GM12878 (cell line): ENCODE results near the gene MMEL1. TPM values are rescaled to one million over a fixed set of nuclear protein-coding genes. Genes with fewer than 3 reads are reported as not detected.

ENCODE experiments used
- ATAC-seq: fragments of 200-7000 bp; cut with Tn5 transposase; 3 replicates; pipeline ENCODE4 v1.9.1; 2020; ENCODE audit warnings: mild to moderate bottlenecking, moderate library complexity
- BruUV-seq: library from RNA; stranded (reverse); fragments of 400-500 nt; replicated peaks from 2 replicates; lab custom pipeline; 2021; lab: Mats Ljungman, UMichigan
- CTCF ChIA-PET: fragments of 300-600 bp; sonication (Branson Sonifier 250); formaldehyde crosslinking; extraction: SDS; loops from one replicate; lab custom pipeline; 2021; ENCODE audit warnings: inconsistent platforms; lab: Yijun Ruan, JAX
- POLR2A ChIA-PET: fragments of 350-600 bp; formaldehyde crosslinking; extraction: SDS; loops from one replicate; lab custom pipeline; 2021; ENCODE audit warnings: inconsistent platforms; lab: Charles Lee
- RAD21 ChIA-PET: fragments of 300-600 bp; sonication (Branson Sonifier 250); formaldehyde crosslinking; loops from one replicate; lab custom pipeline; 2023; ENCODE audit warnings: antibody characterized with exemption; ENCODE audit not compliant: unreplicated experiment; lab: Charles Lee
- SMC1A ChIA-PET: fragments of 300-600 bp; sonication (Branson Sonifier 250); formaldehyde crosslinking; loops from one replicate; lab custom pipeline; 2023; ENCODE audit not compliant: unreplicated experiment, uncharacterized antibody; lab: Charles Lee
- DNase-seq: peaks from one replicate; pipeline ENCODE4 v3.0.0-alpha.2; 2011; ENCODE audit warnings: low read depth, low spot score
- FAIRE-seq: peaks from 3 replicates; lab custom pipeline; 2011; peaks lifted over from hg19 to GRCh38; lab: Jason Lieb, UNC
- H2AFZ ChIP-seq: 2 replicates; pipeline ENCODE4 v1.6.0; 2011; ENCODE audit warnings: low read depth, low read length, control low read depth; ENCODE audit not compliant: control insufficient read depth
- H3K27ac ChIP-seq: 2 replicates; pipeline ENCODE4 v1.5.1; 2011; ENCODE audit warnings: control low read depth; ENCODE audit not compliant: control insufficient read depth, insufficient read depth
- H3K27me3 ChIP-seq, 2 experiments: replicated peaks in 1 of 2; 2 replicates each; pipeline versions ENCODE4 v1.6.0 to v1.6.1; 2011; ENCODE audit warnings: low read length in 1 of 2; ENCODE audit not compliant: control insufficient read depth in 2 of 2, insufficient read depth in 2 of 2
- H3K36me3 ChIP-seq, 2 experiments: 2 replicates each; pipeline ENCODE4 v1.5.1; 2011; ENCODE audit warnings: low read length in 1 of 2; ENCODE audit not compliant: control insufficient read depth in 2 of 2, insufficient read depth in 2 of 2
- H3K4me1 ChIP-seq: 2 replicates; pipeline ENCODE4 v1.6.1; 2011; ENCODE audit warnings: mild to moderate bottlenecking, low read length, moderate library complexity, mixed read lengths; ENCODE audit not compliant: control insufficient read depth, insufficient read depth
- H3K4me2 ChIP-seq: 2 replicates; pipeline ENCODE4 v1.6.0; 2011; ENCODE audit warnings: control low read depth; ENCODE audit not compliant: control insufficient read depth, insufficient read depth
- H3K4me3 ChIP-seq: fragments of 200-600 bp; sonication (generic); 2 replicates; pipeline ENCODE4 v1.5.1; 2016
- H3K79me2 ChIP-seq: 2 replicates; pipeline ENCODE4 v1.6.0; 2011; ENCODE audit warnings: low read length; ENCODE audit not compliant: control insufficient read depth, insufficient read depth
- H3K9ac ChIP-seq: 2 replicates; pipeline ENCODE4 v1.8.0; 2011; ENCODE audit warnings: low read length, control low read depth, mixed read lengths; ENCODE audit not compliant: control insufficient read depth, insufficient read depth
- H3K9me3 ChIP-seq: replicated peaks from 3 replicates; pipeline ENCODE4 v1.5.1; 2011; ENCODE audit warnings: mild to moderate bottlenecking, low read length; ENCODE audit not compliant: control insufficient read depth, insufficient read depth
- H4K20me1 ChIP-seq: 2 replicates; pipeline ENCODE4 v1.6.0; 2011; ENCODE audit not compliant: control insufficient read depth, insufficient read depth
- BHLHE40 ChIP-seq, 2 experiments: fragments of 450-650 bp in 1 of 2; IDR thresholded peaks; 2 replicates each; pipeline ENCODE4 v1.6.1; 2011 to 2017; ENCODE audit warnings: low read depth in 2 of 2, borderline replicate concordance in 1 of 2, improper control_type of control experiment in 1 of 2, low read length in 1 of 2, mild to moderate bottlenecking in 1 of 2
- HDGF ChIP-seq: fragments of 450-650 bp; IDR thresholded peaks from 2 replicates; pipeline ENCODE4 v1.6.1; 2016; ENCODE audit warnings: antibody characterized with exemption
- MEF2B ChIP-seq: fragments of 450-650 bp; IDR thresholded peaks from 2 replicates; pipeline ENCODE4 v1.6.1; 2018; ENCODE audit warnings: mild to moderate bottlenecking, moderate library complexity; ENCODE audit not compliant: partially characterized antibody, poor library complexity, severe bottlenecking
- MTA2 ChIP-seq: fragments of 450-650 bp; IDR thresholded peaks from 2 replicates; pipeline ENCODE4 v1.6.1; 2016; ENCODE audit warnings: low read depth, mild to moderate bottlenecking, moderate library complexity
- PAX8 ChIP-seq: fragments of 450-650 bp; IDR thresholded peaks from 2 replicates; pipeline ENCODE4 v1.6.1; 2017; ENCODE audit warnings: mild to moderate bottlenecking, moderate library complexity
- PKNOX1 ChIP-seq: fragments of 450-650 bp; IDR thresholded peaks from 2 replicates; pipeline ENCODE4 v1.6.1; 2016; ENCODE audit warnings: mild to moderate bottlenecking
- RB1 ChIP-seq: fragments of 450-650 bp; formaldehyde crosslinking; IDR thresholded peaks from 2 replicates; pipeline ENCODE4 v1.6.1; 2017; ENCODE audit warnings: mild to moderate bottlenecking, borderline replicate concordance
- RELA ChIP-seq: fragments of 450-650 bp; IDR thresholded peaks from 2 replicates; pipeline ENCODE4 v1.8.0; 2014; ENCODE audit warnings: borderline replicate concordance; ENCODE audit not compliant: partially characterized antibody
- SMAD5 ChIP-seq: IDR thresholded peaks from 2 replicates; pipeline ENCODE4 v1.6.1; 2016; ENCODE audit warnings: antibody characterized with exemption, low read depth
- SMARCA5 ChIP-seq: fragments of 450-650 bp; IDR thresholded peaks from 2 replicates; pipeline ENCODE4 v1.6.1; 2017; ENCODE audit warnings: mild to moderate bottlenecking
- SREBF2 ChIP-seq: IDR thresholded peaks from 2 replicates; pipeline ENCODE4 v1.6.1; 2012; ENCODE audit warnings: mild to moderate bottlenecking, low read length
- ZNF687 ChIP-seq: fragments of 450-650 bp; IDR thresholded peaks from 2 replicates; pipeline ENCODE4 v1.6.1; 2017; ENCODE audit warnings: mild to moderate bottlenecking, moderate library complexity
- ZZZ3 ChIP-seq: IDR thresholded peaks from 2 replicates; pipeline ENCODE4 v1.6.1; 2011; ENCODE audit warnings: low read depth; ENCODE audit not compliant: control insufficient read depth, insufficient read length
- WGBS: methylation state at CpG from one replicate; pipeline ENCODE4 v1.1.6; 2016; ENCODE audit warnings: low lambda C conversion rate; ENCODE audit not compliant: insufficient replicate concordance, insufficient coverage; ENCODE audit errors: missing lambda C conversion rate; 5-methylcytosine and 5-hydroxymethylcytosine counted together
- in situ Hi-C: fragments of 300-500 bp; cut with MboI; formaldehyde crosslinking; loops from 9 replicates; pipeline ENCODE4 v1.14.3; 2018; ENCODE audit warnings: mixed read lengths
- intact Hi-C: fragments of 100-400 bp; cut with micrococcal nuclease; formaldehyde crosslinking; loops from one replicate; pipeline ENCODE4 v1.14.2; 2022; ENCODE audit not compliant: unreplicated experiment
- polyA plus RNA-seq, 11 experiments: library from polyadenylated mRNA; depleted of rRNA in 4 of 11; unstranded in 6 of 11; stranded (reverse) in 5 of 11; fragments of >200 nt; fragmentation: Nextera tagmentation in 4 of 11; fragmentation: Illumina TruSeq in 1 of 11; extraction: Ambion mirVana in 4 of 11; extraction: Trizol in 1 of 11; gene quantifications; 1 replicate in 1 of 11; 2 replicates in 10 of 11; pipeline versions ENCODE4 v1.2.1 to v1.2.3, GENCODE V29; 2011 to 2016; ENCODE audit warnings: inconsistent platforms in 2 of 11, missing spikeins in 2 of 11, low read depth in 1 of 11
- total RNA-seq, 4 experiments: library from RNA; depleted of rRNA in 3 of 4; stranded (reverse); fragments of >200 nt in 3 of 4; fragmentation: Illumina TruSeq in 1 of 4; extraction: Trizol in 1 of 4; gene quantifications; 2 replicates each; pipeline versions ENCODE4 v1.2.1 to v1.2.3, GENCODE V29; 2013 to 2021
- TF ChIP-seq, protein P1 (sequence below): IDR thresholded peaks from 2 replicates; pipeline ENCODE4 v1.6.1; 2012; ENCODE audit warnings: low read length, inconsistent platforms

Gene MMEL1
- total and polyA plus RNA-seq, 10 of the 15 experiments (the other 5 are each of a cell fraction or from before 2014, with no cell fraction given) = 0.11 TPM; not detected in 9

DNA sequence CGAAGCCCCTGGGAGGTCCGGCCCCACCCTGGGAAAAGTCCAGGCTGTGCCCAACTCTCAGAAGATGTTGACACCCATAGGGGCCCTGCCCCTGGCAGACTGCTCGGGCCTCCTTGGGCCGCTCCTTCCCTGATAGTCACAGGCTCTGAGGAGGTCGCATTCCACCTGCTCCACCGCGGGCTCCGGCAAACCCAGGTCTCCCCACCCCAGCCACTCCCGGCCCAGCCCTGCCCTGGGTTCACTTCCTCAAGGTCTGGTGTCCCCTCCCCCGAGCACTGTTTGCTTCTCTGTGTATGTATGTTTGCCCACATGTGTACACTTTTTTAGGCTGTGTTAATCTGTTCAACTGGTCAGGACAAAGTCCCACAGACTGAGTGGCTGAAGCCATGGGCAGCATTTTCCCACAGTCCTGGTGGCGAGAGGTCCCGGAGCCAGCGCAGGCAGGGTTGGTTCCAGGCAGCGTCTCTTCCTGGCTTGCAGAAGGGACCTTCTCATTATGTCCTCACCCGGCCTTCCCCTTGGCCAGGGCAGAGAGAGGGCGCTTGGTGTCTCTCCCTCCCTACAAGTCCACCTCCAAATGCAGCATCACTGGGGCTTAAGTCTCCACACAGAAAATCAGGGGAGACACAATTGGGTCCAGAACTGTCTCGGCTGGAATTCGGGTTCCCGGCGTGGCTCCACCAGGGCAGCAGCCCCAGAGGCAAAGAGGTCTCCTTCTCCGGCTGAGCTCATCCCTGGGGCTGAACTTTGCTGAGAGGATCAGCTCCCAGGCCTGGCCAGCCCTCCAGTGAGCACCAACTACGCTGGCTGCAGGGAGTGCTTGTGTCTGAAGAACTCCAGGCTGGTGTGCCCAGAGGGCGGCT lies 56.8 kb downstream of the MMEL1 start (continued):
- 0 out of 2 replicates have a peak, but pooled peaks have one; percentile 39 for TF ChIP-seq HDGF
- TF ChIP-seq SMAD5 = no peak
- TF ChIP-seq ZNF687 = peak; percentile 14; the same call in 1 of the 2 replicates
- TF ChIP-seq, all 136 proteins: peak for 13

GRCh38 chr1:2574350-2574749 lies 58.5 kb downstream of the MMEL1 start:
- Histone ChIP-seq H2AFZ (no peak overlapping the region), H3K9me3 (peaks cover 2% of the 10 kb centered on the region; the same call in 1 of the 3 replicates), H4K20me1 (no peaks in the 10 kb centered on the region), H3K27ac (no peak overlapping the region), H3K9ac (no peak overlapping the region), H3K79me2 (no peaks in the 10 kb centered on the region; the same call in 1 of the 2 replicates), H3K27me3 (no peaks in the 10 kb centered on the region), H3K4me3 (no peak overlapping the region), H3K4me1 (peaks cover 30% of the 10 kb centered on the region), H3K36me3 (no peaks in the 10 kb centered on the region), H3K4me2 (no peak overlapping the region)
- no peak for ATAC-seq
- SMC1A ChIA-PET = interaction anchor here (0.9 to 2.4 kb wide), 2 partner anchors 10 to 16 kb away, joined by 3 to 8 read pairs; no protein-coding TSS in a partner anchor
- RAD21 ChIA-PET = no interaction called here
- no peak for DNase-seq
- in situ Hi-C loops = no loop called here
- CTCF ChIA-PET = interaction anchor here (1.9 kb wide), 1 partner anchor 18 kb away, joined by 6 read pairs; the partner anchor contains the start of gene TNFRSF14
- BruUV-seq = no TSS peak
- no peak for FAIRE-seq
- 93% methylated on average over 9 of the region's 9 CpGs for WGBS
- POLR2A ChIA-PET = interaction anchor here (0.6 to 1.0 kb wide), 2 partner anchors 11 to 12 kb away, joined by 3 read pairs; no protein-coding TSS in a partner anchor
- TF ChIP-seq RB1 (no peak), MTA2 (no peak), SREBF2 (no peak), ZZZ3 (no peak), MEF2B (no peak), PKNOX1 (no peak), SMARCA5 (no peak), PAX8 (no peak), BHLHE40 (IDR thresholded peaks at IDR 0.05; ENCODE audit: borderline replicate concordance in 1 of 2, low read depth in 2 of 2, low read length in 1 of 2) (no peak), RELA (no peak)
- TF ChIP-seq, protein P1, sequence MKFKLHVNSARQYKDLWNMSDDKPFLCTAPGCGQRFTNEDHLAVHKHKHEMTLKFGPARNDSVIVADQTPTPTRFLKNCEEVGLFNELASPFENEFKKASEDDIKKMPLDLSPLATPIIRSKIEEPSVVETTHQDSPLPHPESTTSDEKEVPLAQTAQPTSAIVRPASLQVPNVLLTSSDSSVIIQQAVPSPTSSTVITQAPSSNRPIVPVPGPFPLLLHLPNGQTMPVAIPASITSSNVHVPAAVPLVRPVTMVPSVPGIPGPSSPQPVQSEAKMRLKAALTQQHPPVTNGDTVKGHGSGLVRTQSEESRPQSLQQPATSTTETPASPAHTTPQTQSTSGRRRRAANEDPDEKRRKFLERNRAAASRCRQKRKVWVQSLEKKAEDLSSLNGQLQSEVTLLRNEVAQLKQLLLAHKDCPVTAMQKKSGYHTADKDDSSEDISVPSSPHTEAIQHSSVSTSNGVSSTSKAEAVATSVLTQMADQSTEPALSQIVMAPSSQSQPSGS = no peak
- intact Hi-C loops = no loop called here
